ENCODE measurements around the gene SPATA6. TPM values are rescaled to one million over a fixed set of nuclear protein-coding genes. Genes with fewer than 3 reads are reported as not detected.

SPATA6 gene
- total RNA-seq, 1 experiment from 2014 or later, result 18.2 TPM

DNA sequence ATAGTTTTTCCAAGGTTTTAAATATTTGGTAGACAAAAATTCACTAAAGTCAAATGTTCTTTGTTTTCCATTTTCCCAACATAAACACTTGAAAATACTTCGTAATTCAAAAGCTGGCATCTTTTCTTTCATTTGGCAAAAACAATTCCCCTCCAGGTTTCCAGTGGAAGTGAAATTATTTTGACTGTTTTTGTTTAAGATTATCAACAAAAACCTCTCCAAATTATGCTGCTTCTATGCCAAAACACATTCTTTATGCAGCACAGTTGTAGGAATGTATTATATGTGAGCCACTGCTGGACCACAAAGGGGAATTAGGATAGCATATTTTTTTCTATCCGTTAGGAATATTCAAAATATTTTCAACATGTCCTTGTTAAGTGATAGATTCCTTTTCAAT lies 205.4 kb downstream of the SPATA6 start:
- intact Hi-C loops (cut with micrococcal nuclease; ENCODE audit: unreplicated experiment) (no loop called here), in situ Hi-C loops (cut with HindIII; ENCODE audit: low pct_unique_long_range_greater_than_20kb, low sequenced_read_pairs) (no loop called here)
- H3K27me3 ChIP-seq (ENCODE audit: control insufficient read depth, insufficient read depth, low read length), result no peaks in the 10 kb centered on the region

GRCh38 chr1:48263041-48263440 lies 209.0 kb downstream of the SPATA6 start:
- Histone ChIP-seq H3K4me3 (ENCODE audit: low read depth in 2 of 2, low read length in 2 of 2) (no peak overlapping the region), H3K9me3 (ENCODE audit: control insufficient read depth, insufficient read depth, low read depth, low read length) (no peaks in the 10 kb centered on the region), H3K27me3 (ENCODE audit: control insufficient read depth, insufficient read depth, low read length) (no peaks in the 10 kb centered on the region), H3K4me1 (ENCODE audit: control insufficient read depth, insufficient read depth, low read length) (no peaks in the 10 kb centered on the region), H3K27ac (ENCODE audit: low read length) (no peak overlapping the region), H3K36me3 (ENCODE audit: control insufficient read depth, insufficient read depth, low read length) (no peaks in the 10 kb centered on the region)
- no TSS peak for BruUV-seq (replicated peaks)
- intact Hi-C loops (cut with micrococcal nuclease; ENCODE audit: unreplicated experiment), result no loop called here
- POLR2A ChIA-PET, result no interaction called here
- TF ChIP-seq POLR2AphosphoS5 (IDR thresholded peaks at IDR 0.05; ENCODE audit: low read depth, low read length), result no peak
- no peak for TF ChIP-seq REST (IDR thresholded peaks at IDR 0.05; ENCODE audit: insufficient read depth in 1 of 2, low read depth in 2 of 2, low read length in 1 of 2)
- TF ChIP-seq SIN3A (IDR thresholded peaks at IDR 0.05; ENCODE audit: borderline replicate concordance, insufficient read depth, low read depth, low read length), result no peak
- TF ChIP-seq TCF7L2 (IDR thresholded peaks at IDR 0.05; ENCODE audit: low read depth, low read length), result no peak
- CTCF ChIA-PET, result no interaction called here
- DNase-seq (ENCODE audit: low read depth, low spot score) (no peak), ATAC-seq (no peak)
- in situ Hi-C loops (cut with HindIII; ENCODE audit: low pct_unique_long_range_greater_than_20kb, low sequenced_read_pairs), result no loop called here

More for the DNA sequence above, 205.4 kb downstream of the SPATA6 start:
- Histone ChIP-seq H3K4me1 (ENCODE audit: control insufficient read depth, insufficient read depth, low read length) (no peaks in the 10 kb centered on the region), H3K9me3 (ENCODE audit: control insufficient read depth, insufficient read depth, low read depth, low read length) (no peaks in the 10 kb centered on the region), H3K36me3 (ENCODE audit: control insufficient read depth, insufficient read depth, low read length) (no peaks in the 10 kb centered on the region), H3K27ac (ENCODE audit: low read length) (no peak overlapping the region), H3K4me3 (ENCODE audit: low read depth in 2 of 2, low read length in 2 of 2) (no peak overlapping the region)
- no peak for ATAC-seq
- DNase-seq (ENCODE audit: low read depth, low spot score), result no peak
- ChIA-PET POLR2A (no interaction called here), CTCF (no interaction called here)
- TF ChIP-seq, protein P1, sequence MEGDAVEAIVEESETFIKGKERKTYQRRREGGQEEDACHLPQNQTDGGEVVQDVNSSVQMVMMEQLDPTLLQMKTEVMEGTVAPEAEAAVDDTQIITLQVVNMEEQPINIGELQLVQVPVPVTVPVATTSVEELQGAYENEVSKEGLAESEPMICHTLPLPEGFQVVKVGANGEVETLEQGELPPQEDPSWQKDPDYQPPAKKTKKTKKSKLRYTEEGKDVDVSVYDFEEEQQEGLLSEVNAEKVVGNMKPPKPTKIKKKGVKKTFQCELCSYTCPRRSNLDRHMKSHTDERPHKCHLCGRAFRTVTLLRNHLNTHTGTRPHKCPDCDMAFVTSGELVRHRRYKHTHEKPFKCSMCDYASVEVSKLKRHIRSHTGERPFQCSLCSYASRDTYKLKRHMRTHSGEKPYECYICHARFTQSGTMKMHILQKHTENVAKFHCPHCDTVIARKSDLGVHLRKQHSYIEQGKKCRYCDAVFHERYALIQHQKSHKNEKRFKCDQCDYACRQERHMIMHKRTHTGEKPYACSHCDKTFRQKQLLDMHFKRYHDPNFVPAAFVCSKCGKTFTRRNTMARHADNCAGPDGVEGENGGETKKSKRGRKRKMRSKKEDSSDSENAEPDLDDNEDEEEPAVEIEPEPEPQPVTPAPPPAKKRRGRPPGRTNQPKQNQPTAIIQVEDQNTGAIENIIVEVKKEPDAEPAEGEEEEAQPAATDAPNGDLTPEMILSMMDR (IDR thresholded peaks at IDR 0.05), result no peak
- no TSS peak for BruUV-seq (replicated peaks)

DNA sequence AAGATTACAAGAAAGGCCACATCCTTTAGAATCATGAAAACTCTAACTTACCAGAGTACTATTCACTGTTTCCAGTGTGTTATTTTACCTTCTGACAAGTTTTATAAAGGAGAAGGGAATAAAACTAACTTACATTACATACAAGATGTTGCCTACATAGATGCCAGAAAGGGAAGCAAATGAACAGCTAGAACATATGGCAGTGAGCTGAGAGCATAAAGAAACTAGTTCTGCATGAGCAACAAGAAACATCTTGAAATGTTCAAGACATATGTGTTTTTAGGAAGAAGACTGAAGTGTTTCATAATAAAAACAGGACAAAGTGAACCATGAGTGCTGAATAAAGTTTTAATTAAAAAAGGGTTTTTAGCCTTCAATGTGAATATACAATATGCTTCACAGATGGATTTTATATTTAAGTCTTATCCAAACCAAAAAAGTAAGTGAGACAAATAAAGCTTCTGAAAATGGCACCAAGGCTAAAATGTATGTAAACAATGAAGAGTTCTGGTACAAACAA lies 210.1 kb downstream of the SPATA6 start:
- Histone ChIP-seq H3K9me3 (ENCODE audit: control insufficient read depth, insufficient read depth, low read depth, low read length) (no peaks in the 10 kb centered on the region), H3K27me3 (ENCODE audit: control insufficient read depth, insufficient read depth, low read length) (no peaks in the 10 kb centered on the region), H3K36me3 (ENCODE audit: control insufficient read depth, insufficient read depth, low read length) (no peaks in the 10 kb centered on the region), H3K27ac (ENCODE audit: low read length) (no peak overlapping the region), H3K4me1 (ENCODE audit: control insufficient read depth, insufficient read depth, low read length) (no peaks in the 10 kb centered on the region), H3K4me3 (ENCODE audit: low read depth in 2 of 2, low read length in 2 of 2) (no peak overlapping the region)
- in situ Hi-C loops (cut with HindIII; ENCODE audit: low pct_unique_long_range_greater_than_20kb, low sequenced_read_pairs), result no loop called here
- DNase-seq (ENCODE audit: low read depth, low spot score) (no peak), ATAC-seq (no peak)
- intact Hi-C loops (cut with micrococcal nuclease; ENCODE audit: unreplicated experiment), result no loop called here
- no TSS peak for BruUV-seq (replicated peaks)
- TF ChIP-seq, protein P1 (IDR thresholded peaks at IDR 0.05), result no peak
- TF ChIP-seq TCF7L2 (IDR thresholded peaks at IDR 0.05; ENCODE audit: low read depth, low read length) (no peak), REST (IDR thresholded peaks at IDR 0.05; ENCODE audit: insufficient read depth in 1 of 2, low read depth in 2 of 2, low read length in 1 of 2) (no peak), SIN3A (IDR thresholded peaks at IDR 0.05; ENCODE audit: borderline replicate concordance, insufficient read depth, low read depth, low read length) (no peak), POLR2AphosphoS5 (IDR thresholded peaks at IDR 0.05; ENCODE audit: low read depth, low read length) (no peak)
- CTCF ChIA-PET, result no interaction called here
- POLR2A ChIA-PET, result no interaction called here

Data from Panc1 (cell line).